Activated T-helper 2 cell treated with anti-CD3 and anti-CD28 coated beads, Interferon-gamma antibody, Interleukin-2, Interleukin-4, amounts not matched to agents 10 μg/mL and 5 μg/mL and 100 μg/mL, durations not matched to agents 14 hours and 24 hours and 36 hours (primary cell): ENCODE results near the gene STK32B. TPM values are rescaled to one million over a fixed set of nuclear protein-coding genes. Genes with fewer than 3 reads are reported as not detected.

Experiments used
- DNase-seq: peaks from one replicate; pipeline ENCODE4 v3.0.0; 2021; ENCODE audit warnings: low spot score
- H3K27ac Mint-ChIP-seq: one replicate; pipeline ENCODE4 v1.8.0; 2021; ENCODE audit warnings: mixed read lengths
- H3K27me3 Mint-ChIP-seq: one replicate; pipeline ENCODE4 v1.8.0; 2021; ENCODE audit warnings: low read depth, mixed read lengths
- H3K36me3 Mint-ChIP-seq: one replicate; pipeline ENCODE4 v1.8.0; 2021; ENCODE audit warnings: low read depth, mixed read lengths
- H3K4me1 Mint-ChIP-seq: one replicate; pipeline ENCODE4 v1.8.0; 2021; ENCODE audit warnings: low read depth, mixed read lengths
- H3K4me3 Mint-ChIP-seq: one replicate; pipeline ENCODE4 v1.8.0; 2021; ENCODE audit warnings: low read depth, mild to moderate bottlenecking, moderate library complexity, mixed read lengths
- H3K9me3 Mint-ChIP-seq: one replicate; pipeline ENCODE4 v1.8.0; 2021; ENCODE audit warnings: mixed read lengths
- intact Hi-C: fragments of 100-400 bp; cut with micrococcal nuclease; formaldehyde crosslinking; loops from one replicate; pipeline ENCODE4 v1.15.1; 2023
- total RNA-seq: library from RNA; stranded (reverse); gene quantifications from 2 replicates; pipeline ENCODE4 v1.2.3, GENCODE V29; 2022

STK32B gene
- total RNA-seq, 1 donor from 2014 or later = not detected

GRCh38 chr4:5098176-5098575 lies 46.9 kb downstream of the STK32B start:
- Mint-ChIP-seq H3K4me1 (no peaks in the 10 kb centered on the region), H3K36me3 (no peaks in the 10 kb centered on the region), H3K9me3 (no peaks in the 10 kb centered on the region), H3K4me3 (no peak overlapping the region), H3K27ac (no peak overlapping the region), H3K27me3 (no peaks in the 10 kb centered on the region)
- intact Hi-C loops = no loop called here
- no peak for DNase-seq

GRCh38 chr4:5100336-5100735 lies 49.1 kb downstream of the STK32B start:
- no peaks in the 10 kb centered on the region for H3K9me3 Mint-ChIP-seq
- no peak for DNase-seq
- H3K27me3 Mint-ChIP-seq = no peaks in the 10 kb centered on the region
- H3K4me1 Mint-ChIP-seq = no peaks in the 10 kb centered on the region
- H3K27ac Mint-ChIP-seq = no peak overlapping the region
- no peak overlapping the region for H3K4me3 Mint-ChIP-seq
- intact Hi-C loops = no loop called here
- no peaks in the 10 kb centered on the region for H3K36me3 Mint-ChIP-seq

GRCh38 chr4:5100986-5101385 lies 49.7 kb downstream of the STK32B start:
- no peaks in the 10 kb centered on the region for H3K4me1 Mint-ChIP-seq
- no peak for DNase-seq
- H3K36me3 Mint-ChIP-seq = no peaks in the 10 kb centered on the region
- H3K4me3 Mint-ChIP-seq = no peak overlapping the region
- H3K27me3 Mint-ChIP-seq = no peaks in the 10 kb centered on the region
- H3K9me3 Mint-ChIP-seq = no peaks in the 10 kb centered on the region
- intact Hi-C loops = no loop called here
- no peak overlapping the region for H3K27ac Mint-ChIP-seq

- no peaks in the 10 kb centered on the region for H3K9me3 Mint-ChIP-seq
- H3K27me3 Mint-ChIP-seq = no peaks in the 10 kb centered on the region
- H3K4me1 Mint-ChIP-seq = no peaks in the 10 kb centered on the region
- intact Hi-C loops = no loop called here
- no peak for DNase-seq
- H3K27ac Mint-ChIP-seq = no peak overlapping the region
- no peak overlapping the region for H3K4me3 Mint-ChIP-seq
- no peaks in the 10 kb centered on the region for H3K36me3 Mint-ChIP-seq
Observed at GRCh38 chr4:5101571-5101970, 50.3 kb downstream of the STK32B start.

- Mint-ChIP-seq H3K27ac (no peak overlapping the region), H3K9me3 (peaks cover 4% of the 10 kb centered on the region), H3K4me1 (no peaks in the 10 kb centered on the region), H3K27me3 (no peaks in the 10 kb centered on the region), H3K4me3 (no peak overlapping the region), H3K36me3 (no peaks in the 10 kb centered on the region)
- intact Hi-C loops = no loop called here
- no peak for DNase-seq
Observed at GRCh38 chr4:5110901-5111300, 59.6 kb downstream of the STK32B start.

- no peak for DNase-seq
- Mint-ChIP-seq H3K27ac (no peak overlapping the region), H3K27me3 (no peaks in the 10 kb centered on the region), H3K4me1 (no peaks in the 10 kb centered on the region), H3K36me3 (no peaks in the 10 kb centered on the region), H3K4me3 (no peak overlapping the region), H3K9me3 (peaks cover 4% of the 10 kb centered on the region)
- intact Hi-C loops = no loop called here
Observed at GRCh38 chr4:5112333-5113095, 61.2 kb downstream of the STK32B start.

GRCh38 chr4:5114950-5115349 lies 63.7 kb downstream of the STK32B start:
- no peak overlapping the region for H3K4me3 Mint-ChIP-seq
- H3K4me1 Mint-ChIP-seq = no peaks in the 10 kb centered on the region
- no peaks in the 10 kb centered on the region for H3K36me3 Mint-ChIP-seq
- H3K27ac Mint-ChIP-seq = no peak overlapping the region
- no peaks in the 10 kb centered on the region for H3K27me3 Mint-ChIP-seq
- intact Hi-C loops = no loop called here
- H3K9me3 Mint-ChIP-seq = no peaks in the 10 kb centered on the region
- DNase-seq = no peak

- Mint-ChIP-seq H3K4me1 (no peaks in the 10 kb centered on the region), H3K27ac (no peak overlapping the region), H3K27me3 (no peaks in the 10 kb centered on the region), H3K9me3 (no peaks in the 10 kb centered on the region), H3K36me3 (no peaks in the 10 kb centered on the region), H3K4me3 (no peak overlapping the region)
- DNase-seq = no peak
- intact Hi-C loops = no loop called here
Observed at GRCh38 chr4:5118091-5118786, 67.0 kb downstream of the STK32B start.

GRCh38 chr4:5118994-5119835 lies 67.9 kb downstream of the STK32B start:
- Mint-ChIP-seq H3K36me3 (no peaks in the 10 kb centered on the region), H3K27me3 (no peaks in the 10 kb centered on the region), H3K4me3 (no peak overlapping the region), H3K27ac (no peak overlapping the region), H3K4me1 (no peaks in the 10 kb centered on the region), H3K9me3 (peaks cover 2% of the 10 kb centered on the region)
- no peak for DNase-seq
- intact Hi-C loops = no loop called here

GRCh38 chr4:5120067-5120466 lies 68.8 kb downstream of the STK32B start:
- Mint-ChIP-seq H3K27me3 (no peaks in the 10 kb centered on the region), H3K4me3 (no peak overlapping the region), H3K27ac (no peak overlapping the region), H3K9me3 (peaks cover 4% of the 10 kb centered on the region), H3K4me1 (no peaks in the 10 kb centered on the region), H3K36me3 (no peaks in the 10 kb centered on the region)
- intact Hi-C loops = no loop called here
- DNase-seq = no peak

GRCh38 chr4:5120468-5120867 lies 69.2 kb downstream of the STK32B start:
- H3K27me3 Mint-ChIP-seq = no peaks in the 10 kb centered on the region
- no peaks in the 10 kb centered on the region for H3K4me1 Mint-ChIP-seq
- no peaks in the 10 kb centered on the region for H3K36me3 Mint-ChIP-seq
- no peak overlapping the region for H3K27ac Mint-ChIP-seq
- intact Hi-C loops = no loop called here
- peaks cover 4% of the 10 kb centered on the region for H3K9me3 Mint-ChIP-seq
- DNase-seq = no peak
- no peak overlapping the region for H3K4me3 Mint-ChIP-seq

GRCh38 chr4:5122114-5122513 lies 70.8 kb downstream of the STK32B start:
- intact Hi-C loops = no loop called here
- no peak for DNase-seq
- no peaks in the 10 kb centered on the region for H3K4me1 Mint-ChIP-seq
- H3K36me3 Mint-ChIP-seq = no peaks in the 10 kb centered on the region
- H3K4me3 Mint-ChIP-seq = no peak overlapping the region
- H3K27ac Mint-ChIP-seq = no peak overlapping the region
- H3K27me3 Mint-ChIP-seq = no peaks in the 10 kb centered on the region
- peaks cover 4% of the 10 kb centered on the region for H3K9me3 Mint-ChIP-seq

- no peak overlapping the region for H3K4me3 Mint-ChIP-seq
- H3K27me3 Mint-ChIP-seq = no peaks in the 10 kb centered on the region
- H3K36me3 Mint-ChIP-seq = no peaks in the 10 kb centered on the region
- intact Hi-C loops = no loop called here
- no peaks in the 10 kb centered on the region for H3K4me1 Mint-ChIP-seq
- peaks cover 4% of the 10 kb centered on the region for H3K9me3 Mint-ChIP-seq
- no peak overlapping the region for H3K27ac Mint-ChIP-seq
- DNase-seq = no peak
Observed at GRCh38 chr4:5124876-5125275, 73.6 kb downstream of the STK32B start.
